GM19043 (cell line): ENCODE data around the gene CNTN5.

ENCODE experiments used
- ATAC-seq: cut with Tn5 transposase; IDR thresholded peaks from one replicate; pipeline ENCODE4 v1.9.1; 2021; ENCODE audit warnings: low read depth; ENCODE audit not compliant: unreplicated experiment

CNTN5 gene

DNA sequence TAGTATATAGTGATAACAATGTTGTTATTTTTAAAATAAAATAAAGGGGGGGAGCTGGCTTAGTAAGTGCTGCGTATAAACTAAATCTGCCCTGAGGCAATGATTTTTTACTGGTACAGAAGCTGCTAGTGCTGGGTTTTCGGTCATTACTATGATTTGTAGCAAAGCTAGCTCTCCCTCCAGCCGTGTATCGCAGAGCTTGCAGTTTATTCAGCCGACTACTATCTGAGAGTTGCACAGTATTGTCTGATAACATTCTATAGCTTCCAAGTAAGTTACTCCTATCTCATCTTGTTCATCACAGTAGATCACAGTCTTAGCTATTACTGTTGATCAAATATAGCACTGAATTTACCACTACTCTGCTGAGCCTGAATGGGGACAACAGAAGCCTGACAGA, 860.9 kb downstream of the CNTN5 start:
- ATAC-seq, result no peak

- ATAC-seq, result no peak
These were observed 864.0 kb downstream of the CNTN5 start for GRCh38 chr11:99884750-99885149.

GRCh38 chr11:99887481-99887880, 866.7 kb downstream of the CNTN5 start:
- no peak for ATAC-seq

- no peak for ATAC-seq
These were observed 873.1 kb downstream of the CNTN5 start for GRCh38 chr11:99893811-99894210.

DNA sequence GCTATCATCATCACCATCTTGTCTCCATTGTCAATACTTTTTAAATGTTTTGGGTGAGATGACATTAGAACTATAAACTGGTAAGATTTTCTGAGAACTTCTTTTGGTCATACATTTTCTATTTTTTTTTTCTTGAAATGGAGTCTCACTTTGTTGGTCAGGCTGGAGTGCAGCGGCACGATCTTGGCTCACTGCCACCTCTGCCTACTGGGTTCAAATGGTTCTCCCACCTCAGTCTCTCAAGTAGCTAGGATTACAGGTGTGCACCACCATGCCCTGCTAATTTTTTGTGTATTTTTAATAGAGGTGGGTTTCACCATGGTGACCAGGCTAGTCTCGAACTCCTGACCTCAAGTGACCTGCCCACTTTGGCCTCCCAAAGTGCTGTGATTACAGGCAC, 880.4 kb downstream of the CNTN5 start:
- no peak for ATAC-seq

- ATAC-seq, result no peak
These were observed 890.4 kb downstream of the CNTN5 start for GRCh38 chr11:99911116-99911515.

- ATAC-seq, result no peak
These were observed 895.3 kb downstream of the CNTN5 start for GRCh38 chr11:99916078-99916477.

- ATAC-seq, result no peak
These were observed 898.0 kb downstream of the CNTN5 start for GRCh38 chr11:99918761-99919160.

DNA sequence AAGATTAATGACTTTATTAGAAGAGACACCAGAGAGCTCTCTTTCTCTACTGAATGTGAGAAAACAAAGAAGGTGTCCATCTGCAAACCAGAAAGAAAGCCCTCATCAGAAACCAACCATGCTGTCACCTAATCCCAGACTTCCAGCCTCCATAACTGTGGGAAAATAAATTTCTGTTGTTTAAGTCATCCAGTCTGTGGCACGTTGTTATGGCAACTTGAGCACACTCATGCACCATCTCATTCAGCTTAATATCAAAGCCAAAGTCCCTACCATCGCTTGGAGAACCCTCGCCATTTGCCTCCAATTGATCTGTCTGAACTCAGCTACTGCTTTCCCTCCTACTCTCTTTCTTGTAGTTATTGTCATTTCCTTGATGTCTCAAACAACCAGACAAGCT, 900.2 kb downstream of the CNTN5 start:
- ATAC-seq, result no peak

DNA sequence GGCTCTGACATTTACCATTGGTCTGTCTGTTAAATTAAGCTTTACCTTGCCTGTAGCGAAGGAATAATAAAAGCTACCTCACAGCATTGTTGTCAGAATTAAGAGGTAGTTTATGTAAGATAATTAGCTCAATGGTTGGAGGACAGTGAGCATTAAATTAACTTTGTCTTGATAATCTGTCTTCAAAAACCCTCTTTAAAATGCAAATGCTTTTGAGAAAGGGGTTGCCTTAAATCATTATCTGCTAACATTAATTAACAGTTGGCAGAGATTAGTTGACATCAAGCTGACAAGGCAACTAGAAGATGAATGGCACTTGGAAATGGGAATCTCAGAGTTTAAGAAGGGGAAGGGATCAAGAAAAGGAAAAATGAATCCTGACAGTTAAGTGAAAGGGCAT, 905.2 kb downstream of the CNTN5 start:
- ATAC-seq, result no peak

DNA sequence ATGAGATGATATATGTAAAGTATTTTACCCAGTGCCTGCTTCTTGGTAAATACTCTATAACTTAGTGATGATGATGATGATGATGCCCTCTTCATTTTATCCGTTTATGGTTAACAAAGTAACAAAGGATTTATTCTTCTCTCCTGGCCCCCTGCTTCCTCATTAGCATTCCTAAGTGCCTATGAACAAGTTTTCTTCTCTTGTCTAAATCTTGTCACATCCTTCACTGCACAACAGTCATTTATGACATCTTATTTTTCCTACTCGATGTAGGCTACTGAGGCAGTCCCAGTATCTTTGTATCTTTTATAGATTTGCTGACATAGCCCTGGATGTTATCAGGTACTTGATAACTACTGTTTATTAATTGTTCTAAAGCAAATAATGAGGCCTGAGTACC, 911.9 kb downstream of the CNTN5 start:
- ATAC-seq, result no peak

DNA sequence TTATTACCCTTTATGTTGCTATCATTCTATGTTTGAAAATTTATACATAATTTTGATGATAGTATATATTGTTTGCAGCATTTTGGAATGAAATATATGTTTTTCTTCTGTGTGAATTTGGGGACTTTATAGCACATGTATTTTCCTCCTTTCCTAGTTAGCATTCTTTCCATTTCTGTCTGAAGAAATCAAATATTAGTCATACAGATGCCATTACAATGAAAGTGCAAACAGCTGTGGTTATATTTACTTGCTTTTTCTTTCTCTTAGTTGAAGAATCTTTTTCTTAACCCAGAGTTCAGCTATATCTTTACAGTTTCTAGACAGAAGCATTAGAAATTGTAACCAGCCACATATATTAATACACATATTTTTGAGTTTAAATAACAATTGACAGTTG, 913.3 kb downstream of the CNTN5 start:
- ATAC-seq, result no peak

DNA sequence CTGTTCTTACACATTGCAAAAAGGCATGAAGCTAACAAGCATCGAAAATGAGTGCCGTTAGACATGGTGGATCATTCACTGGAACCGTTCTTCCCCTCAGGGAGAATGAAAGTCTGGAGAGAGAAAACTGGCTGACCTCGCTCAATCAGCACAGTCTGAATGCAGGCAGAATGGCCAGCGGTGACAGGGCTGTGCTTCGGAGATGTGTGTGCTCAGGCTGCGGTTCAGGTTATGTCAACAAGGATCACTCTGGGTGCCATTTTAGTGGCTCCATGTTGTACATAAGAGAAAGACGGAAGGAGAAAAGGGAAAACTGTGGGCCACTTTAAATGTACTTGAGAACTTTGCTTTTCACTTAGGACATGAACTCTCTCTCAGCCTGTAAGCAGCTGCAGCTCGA, 916.6 kb downstream of the CNTN5 start:
- no peak for ATAC-seq

- no peak for ATAC-seq
These were observed 932.1 kb downstream of the CNTN5 start for GRCh38 chr11:99952816-99953215.

- ATAC-seq, result no peak
These were observed 939.8 kb downstream of the CNTN5 start for GRCh38 chr11:99960536-99960935.

DNA sequence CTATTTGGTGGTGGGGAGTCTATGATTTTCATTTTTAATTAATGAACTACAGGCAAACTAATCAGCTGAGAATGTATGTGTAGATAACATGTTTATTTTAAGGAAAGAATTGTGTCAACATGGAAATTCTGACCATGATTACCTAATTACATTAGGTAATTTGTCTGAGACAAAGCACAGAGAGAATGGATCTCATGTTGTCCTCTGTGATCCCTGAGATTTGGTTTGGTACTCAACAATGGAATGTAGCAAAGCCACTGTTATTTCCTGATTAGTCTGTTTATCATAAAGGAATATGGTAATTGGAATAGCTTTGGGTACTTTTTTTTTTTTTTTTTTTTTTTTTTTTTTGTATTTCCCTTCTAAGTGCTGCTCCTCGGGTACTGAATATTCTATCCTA, 947.6 kb downstream of the CNTN5 start:
- no peak for ATAC-seq

DNA sequence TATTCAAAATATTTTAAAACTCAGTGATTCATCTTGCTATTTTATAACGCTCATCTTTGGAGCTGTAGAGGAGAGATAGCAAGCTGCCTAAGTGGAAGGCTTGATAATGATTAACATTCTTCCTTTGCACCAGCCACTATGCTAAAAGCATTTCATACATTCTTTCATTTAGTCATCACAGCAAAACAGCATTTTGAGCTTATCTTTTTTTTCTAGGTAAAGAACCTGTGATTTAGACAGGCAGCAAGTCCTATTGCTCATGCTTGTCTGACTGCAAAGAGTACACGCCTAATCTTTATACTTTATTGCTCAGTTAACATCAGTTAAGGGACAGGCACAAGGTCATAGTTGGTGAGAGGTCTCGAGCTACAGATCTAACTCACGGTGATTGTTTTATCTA, 953.2 kb downstream of the CNTN5 start:
- ATAC-seq, result no peak

- ATAC-seq, result no peak
These were observed 958.3 kb downstream of the CNTN5 start for GRCh38 chr11:99979042-99979441.

DNA sequence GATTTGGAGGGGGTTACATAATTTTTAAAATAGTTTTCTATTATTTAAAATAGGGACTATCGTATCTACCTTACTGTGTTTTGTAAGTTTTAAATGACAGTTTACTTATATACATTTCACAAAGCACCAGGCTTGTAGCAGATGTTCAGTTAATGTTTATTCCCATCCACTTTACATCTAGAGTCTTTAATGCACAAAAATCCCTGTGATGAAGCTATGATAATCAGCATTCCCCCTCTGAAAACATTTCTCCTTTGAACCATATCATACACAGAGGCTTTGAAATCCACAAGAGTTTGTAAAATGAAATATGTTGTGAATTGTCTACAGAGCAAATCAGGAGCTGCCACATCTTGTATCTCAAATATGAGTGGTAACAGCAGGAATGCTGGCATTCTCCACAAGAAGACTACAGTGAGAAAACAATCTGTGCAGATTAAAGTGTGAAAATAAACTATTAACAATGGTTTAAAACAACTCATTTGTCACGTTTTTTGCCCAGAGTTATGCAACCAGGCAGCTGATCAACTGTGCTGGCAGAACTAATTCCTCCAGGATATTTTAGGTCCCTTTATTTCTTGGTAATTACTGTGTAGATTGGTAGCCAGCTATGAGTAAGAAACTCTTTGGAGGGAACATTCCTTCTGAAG, 967.2 kb downstream of the CNTN5 start:
- no peak for ATAC-seq

DNA sequence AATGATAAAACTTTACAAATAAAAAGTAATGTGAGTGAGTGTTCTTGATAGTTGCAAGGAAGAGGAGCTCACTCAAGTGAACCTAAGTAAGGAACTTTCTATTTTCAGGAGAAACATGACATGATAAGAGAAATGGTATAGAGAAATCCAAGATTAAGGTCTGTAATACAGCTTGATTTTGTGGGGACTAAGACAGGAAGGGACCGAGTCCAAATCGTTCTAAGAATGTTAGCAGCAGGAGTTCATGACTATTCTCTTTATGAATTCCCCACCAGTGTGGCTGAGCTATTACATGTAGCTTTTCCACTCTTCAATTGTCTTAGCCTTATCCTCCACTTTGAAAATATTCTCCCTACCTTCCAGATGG, 967.7 kb downstream of the CNTN5 start:
- ATAC-seq, result no peak

DNA sequence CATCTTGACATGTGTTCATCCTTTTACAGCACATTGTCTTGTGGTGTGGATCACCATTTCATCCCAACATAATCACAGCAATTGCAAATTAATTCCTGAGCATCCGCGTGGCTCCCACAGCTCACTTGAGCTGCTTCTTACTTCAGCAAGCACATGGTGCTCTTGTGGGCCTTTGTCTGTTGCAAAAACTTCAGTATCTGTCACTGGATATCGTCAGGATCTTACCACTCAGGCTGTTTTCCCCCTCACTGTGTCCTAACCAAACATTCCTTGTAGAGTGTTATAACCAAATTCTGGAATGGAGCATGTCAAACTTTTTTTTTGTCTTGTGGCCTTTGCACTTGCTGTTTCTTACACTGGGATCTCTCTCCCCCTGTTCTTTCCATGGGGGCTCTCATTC, 983.2 kb downstream of the CNTN5 start:
- ATAC-seq, result no peak

DNA sequence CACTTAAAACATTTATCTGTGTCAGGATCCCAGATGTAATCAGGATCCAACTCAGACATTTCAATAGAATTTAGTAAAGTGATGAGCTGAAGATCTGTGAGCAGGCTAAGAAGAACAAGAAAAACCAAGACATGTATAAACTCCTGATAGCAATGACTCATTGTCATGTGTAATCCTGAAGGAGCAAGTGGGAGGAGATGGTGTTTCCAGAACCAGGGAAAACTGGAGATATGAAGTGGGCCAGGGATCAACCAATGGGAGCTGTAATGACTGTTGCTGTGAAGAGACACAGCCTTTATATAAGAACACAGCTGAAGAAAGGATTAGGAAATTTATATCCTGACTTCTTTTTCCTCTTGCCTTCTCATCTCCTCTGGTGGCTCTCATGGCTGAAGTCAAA, 983.8 kb downstream of the CNTN5 start:
- ATAC-seq, result no peak

GRCh38 chr11:100008417-100008816, 987.7 kb downstream of the CNTN5 start:
- ATAC-seq, result no peak
